Progenitor cell of endocrine pancreas (in vitro differentiated cells): ENCODE measurements around the gene POLG2. TPM values are rescaled to one million over a fixed set of nuclear protein-coding genes. Genes with fewer than 3 reads are reported as not detected.
"Not testable (repeated sequence)": the region's sequence is repeated elsewhere in the genome, so short reads cannot be mapped to it uniquely, and the experiment has no call there.

Source experiments
- DNase-seq: peaks from one replicate; pipeline ENCODE4 v3.0.0; 2021; ENCODE audit warnings: low spot score; ENCODE audit not compliant: unreplicated experiment
- H3K27ac Mint-ChIP-seq: 2 replicates; pipeline ENCODE4 v1.8.0; 2021; ENCODE audit warnings: mild to moderate bottlenecking, moderate library complexity, mixed read lengths
- H3K27me3 Mint-ChIP-seq: 2 replicates; pipeline ENCODE4 v1.8.0; 2021; ENCODE audit warnings: mixed read lengths
- H3K36me3 Mint-ChIP-seq: 2 replicates; pipeline ENCODE4 v1.8.0; 2022; ENCODE audit warnings: mixed read lengths; ENCODE audit not compliant: insufficient read depth
- H3K4me1 Mint-ChIP-seq: 2 replicates; pipeline ENCODE4 v1.8.0; 2021; ENCODE audit warnings: low read depth, mixed read lengths
- H3K4me3 Mint-ChIP-seq: 2 replicates; pipeline ENCODE4 v1.8.0; 2021; ENCODE audit warnings: low read depth, mild to moderate bottlenecking, moderate library complexity, mixed read lengths
- H3K9me3 Mint-ChIP-seq: 2 replicates; pipeline ENCODE4 v1.8.0; 2021; ENCODE audit warnings: low read depth, mixed read lengths
- CTCF ChIP-seq: fragments of 200-600 bp; sonication (generic); IDR thresholded peaks from one replicate; pipeline ENCODE4 v1.5.0; 2021; ENCODE audit warnings: antibody characterized with exemption, mild to moderate bottlenecking; ENCODE audit not compliant: unreplicated experiment
- total RNA-seq: library from RNA; stranded (reverse); gene quantifications from 2 replicates; pipeline ENCODE4 v1.2.1, GENCODE V29; 2021

Gene POLG2
- total RNA-seq, 1 donor from 2014 or later = 33.1 TPM

DNA sequence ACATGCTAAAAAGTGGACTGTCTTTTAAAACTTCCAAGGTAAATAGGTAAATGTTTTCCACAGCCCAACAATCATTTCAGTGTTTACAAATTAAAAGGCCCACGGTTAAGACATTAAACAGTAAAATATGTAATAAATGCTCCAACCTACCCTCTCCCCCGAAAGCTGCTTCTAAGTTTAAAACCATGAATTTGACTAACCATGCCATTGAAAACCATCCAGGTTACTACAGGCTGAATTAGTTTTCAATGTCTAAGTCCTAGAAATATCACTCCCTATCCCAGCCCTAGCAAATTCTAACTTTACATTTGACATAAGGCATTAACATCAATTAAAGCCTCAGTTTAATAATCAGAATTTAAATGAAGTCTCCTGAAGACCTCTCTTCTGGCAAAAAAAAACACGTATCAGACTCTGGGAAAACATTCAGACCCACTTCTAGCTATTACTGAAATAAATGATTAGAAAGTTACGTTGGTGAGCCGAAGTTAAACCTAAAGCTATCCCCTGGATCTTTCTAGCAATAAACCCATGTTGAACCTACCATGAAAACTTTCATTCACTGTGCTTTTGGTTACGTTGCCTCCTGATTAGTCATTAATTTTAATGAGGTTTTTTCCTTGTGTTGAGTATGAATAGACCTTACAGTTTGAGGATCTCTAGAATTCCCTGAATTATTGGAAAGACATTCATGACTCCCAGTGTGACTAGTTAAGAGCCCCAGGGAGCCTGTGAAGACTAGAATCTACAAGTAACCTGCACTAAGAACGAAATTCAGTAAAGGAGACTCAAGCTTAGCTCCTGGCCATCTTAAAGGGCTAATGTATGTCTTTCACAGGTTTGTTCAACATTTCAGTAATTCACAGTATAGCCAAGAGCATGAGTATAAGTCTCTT, 1.7 kb upstream of the POLG2 start:
- no peaks in the 10 kb centered on the region for H3K27me3 Mint-ChIP-seq
- TF ChIP-seq CTCF = no peak
- DNase-seq = no peak
- peak overlapping the region; percentile 13 for H3K4me3 Mint-ChIP-seq
- peaks cover 47% of the 10 kb centered on the region for H3K36me3 Mint-ChIP-seq
- H3K9me3 Mint-ChIP-seq = no peaks in the 10 kb centered on the region
- peak overlapping the region; percentile 96 for H3K27ac Mint-ChIP-seq
- H3K4me1 Mint-ChIP-seq = peaks cover 45% of the 10 kb centered on the region

DNA sequence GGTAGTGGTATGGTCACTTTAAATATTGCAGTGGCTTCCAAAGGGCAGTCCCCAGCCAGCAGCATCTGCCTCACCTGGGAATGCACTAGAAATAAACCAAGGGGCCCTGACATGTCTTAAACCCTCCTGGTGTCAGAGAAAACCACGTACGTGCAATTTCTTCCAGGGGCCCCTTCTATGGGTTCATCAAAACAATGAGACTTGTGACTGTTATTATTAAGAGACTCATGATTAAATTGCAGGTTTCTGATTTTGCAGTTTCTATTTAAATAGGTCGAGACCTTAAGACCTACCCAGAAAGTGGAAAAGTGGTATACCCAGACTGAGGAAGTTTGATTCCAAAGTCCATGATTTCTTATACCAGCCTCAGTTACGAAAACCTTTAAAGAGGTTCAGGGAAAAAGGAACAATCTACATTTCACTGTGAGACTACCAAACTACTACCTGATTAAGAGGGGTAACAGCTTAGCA, 746 bp upstream of the POLG2 start:
- no peaks in the 10 kb centered on the region for H3K27me3 Mint-ChIP-seq
- no peaks in the 10 kb centered on the region for H3K9me3 Mint-ChIP-seq
- peak overlapping the region; percentile 96 for H3K27ac Mint-ChIP-seq
- DNase-seq = no peak
- H3K36me3 Mint-ChIP-seq = peaks cover 43% of the 10 kb centered on the region
- no peak for TF ChIP-seq CTCF
- peaks cover 41% of the 10 kb centered on the region for H3K4me1 Mint-ChIP-seq
- H3K4me3 Mint-ChIP-seq = peak overlapping the region; percentile 94

GRCh38 chr17:64496348-64496785, 487 bp downstream of the POLG2 start:
- no peak for DNase-seq
- TF ChIP-seq CTCF = no peak
- H3K4me3 Mint-ChIP-seq = peak overlapping the region; percentile 94
- H3K27me3 Mint-ChIP-seq = no peaks in the 10 kb centered on the region
- H3K9me3 Mint-ChIP-seq = no peaks in the 10 kb centered on the region
- H3K27ac Mint-ChIP-seq = peak overlapping the region; percentile 96
- peaks cover 36% of the 10 kb centered on the region for H3K4me1 Mint-ChIP-seq
- peaks cover 40% of the 10 kb centered on the region for H3K36me3 Mint-ChIP-seq

GRCh38 chr17:64495300-64495699, 1.6 kb downstream of the POLG2 start:
- H3K9me3 Mint-ChIP-seq, H3K4me3 Mint-ChIP-seq, H3K27ac Mint-ChIP-seq, DNase-seq, H3K27me3 Mint-ChIP-seq: not testable (repeated sequence)
- peaks cover 34% of the 10 kb centered on the region for H3K4me1 Mint-ChIP-seq
- H3K36me3 Mint-ChIP-seq = peaks cover 33% of the 10 kb centered on the region

DNA sequence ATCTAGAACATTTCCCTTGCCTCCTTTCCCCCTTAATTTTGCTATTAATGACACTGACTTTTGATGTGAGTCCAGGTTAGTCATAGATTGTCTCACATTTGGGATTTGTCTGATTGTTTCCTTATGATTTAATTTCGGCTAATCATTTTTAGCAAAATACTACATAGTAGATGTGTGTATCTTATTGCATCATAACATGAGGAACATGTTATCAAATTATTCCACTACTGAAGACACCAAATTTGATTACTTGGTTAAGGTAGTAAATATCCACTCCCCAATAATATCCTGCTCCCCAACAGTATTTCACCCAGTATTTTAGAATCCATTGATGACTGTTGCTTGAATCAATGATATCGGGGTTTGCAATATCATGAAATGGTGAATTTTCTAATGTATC, 2.7 kb downstream of the POLG2 start:
- no peak overlapping the region for H3K27ac Mint-ChIP-seq

More for the DNA sequence above, 2.7 kb downstream of the POLG2 start:
- DNase-seq = no peak
- TF ChIP-seq CTCF = no peak
- Mint-ChIP-seq H3K36me3 (peaks cover 28% of the 10 kb centered on the region), H3K4me3 (peak overlapping the region; percentile 3), H3K9me3 (no peaks in the 10 kb centered on the region), H3K4me1 (peaks cover 30% of the 10 kb centered on the region), H3K27me3 (no peaks in the 10 kb centered on the region)
